ENCODE results near the gene DUOX1. TPM values are rescaled to one million over a fixed set of nuclear protein-coding genes. Genes with fewer than 3 reads are reported as not detected.

The DUOX1 gene
- polyA plus RNA-seq, 10 donors: 0.65 to 5.9 (median 2.4) TPM

GRCh38 chr15:45143946-45144345 lies 14.2 kb downstream of the DUOX1 start:
- no peak for DNase-seq

- no peak for DNase-seq
These were observed 15.0 kb downstream of the DUOX1 start for GRCh38 chr15:45144775-45145174.

- no peak for DNase-seq
These were observed 16.6 kb downstream of the DUOX1 start for GRCh38 chr15:45146405-45146804.

GRCh38 chr15:45147606-45148005 lies 17.8 kb downstream of the DUOX1 start:
- no peak for DNase-seq

DNA sequence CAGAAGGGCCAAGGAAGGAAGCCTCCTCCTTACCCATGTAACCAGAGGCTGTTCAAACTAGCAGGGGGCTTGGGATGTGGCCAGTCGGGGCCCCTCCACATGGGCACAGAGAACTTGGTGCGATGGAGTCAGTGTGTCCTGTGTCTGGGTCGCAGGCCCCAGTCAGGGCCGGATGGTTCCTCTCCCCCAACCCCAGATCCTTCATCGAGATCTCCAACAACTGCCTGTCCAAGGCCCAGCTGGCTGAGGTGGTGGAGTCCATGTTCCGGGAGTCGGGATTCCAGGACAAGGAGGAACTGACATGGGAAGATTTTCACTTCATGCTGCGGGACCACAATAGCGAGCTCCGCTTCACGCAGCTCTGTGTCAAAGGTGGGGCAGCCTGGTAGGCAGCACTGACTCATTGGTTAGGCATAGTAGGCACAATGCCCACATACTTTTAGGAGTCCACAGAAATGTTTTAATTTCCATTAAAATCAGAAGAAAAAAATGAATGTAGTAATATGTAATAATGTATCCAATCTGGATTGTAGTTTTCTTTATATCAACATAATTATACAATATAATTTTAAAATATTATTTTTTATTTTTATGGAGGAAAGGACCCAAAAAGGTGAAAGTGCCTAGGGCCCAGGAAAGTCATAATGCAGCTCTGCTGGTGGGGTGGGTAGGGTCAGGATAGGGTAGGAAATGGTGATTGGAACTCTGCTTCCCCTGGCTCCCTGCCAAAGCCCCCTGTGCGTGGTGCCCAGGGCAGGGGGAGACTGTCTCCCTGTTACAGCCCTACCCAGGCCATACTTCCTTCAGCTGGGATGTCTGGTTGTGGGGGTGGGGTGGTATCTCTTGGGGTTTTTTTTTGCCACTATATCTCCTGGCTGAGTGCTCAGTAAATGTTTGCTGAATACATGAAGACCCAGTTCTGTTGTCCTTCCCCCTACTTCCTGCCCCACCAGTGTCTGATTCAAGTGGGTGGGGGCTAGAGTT lies 18.6 kb downstream of the DUOX1 start:
- DNase-seq: no peak

GRCh38 chr15:45149060-45149459 lies 19.3 kb downstream of the DUOX1 start:
- DNase-seq: no peak

DNA sequence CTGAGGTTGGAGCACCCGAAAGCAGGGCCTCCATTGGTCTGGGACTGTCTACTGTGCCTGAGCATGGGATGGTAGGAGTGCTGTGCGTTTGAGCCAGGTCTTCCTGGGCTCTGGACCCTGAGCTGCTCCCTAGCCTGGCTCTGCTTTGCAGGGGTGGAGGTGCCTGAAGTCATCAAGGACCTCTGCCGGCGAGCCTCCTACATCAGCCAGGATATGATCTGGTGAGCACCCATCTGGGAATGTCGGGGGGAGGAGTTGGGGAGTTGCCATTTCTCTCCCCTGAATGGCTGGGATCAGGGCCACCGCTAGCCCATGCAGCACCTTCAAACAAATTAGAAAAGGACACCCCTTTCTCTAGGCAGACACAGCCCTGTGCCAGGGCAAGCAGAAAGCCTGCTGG lies 20.7 kb downstream of the DUOX1 start:
- DNase-seq: no peak

- no peak for DNase-seq
These were observed 21.2 kb downstream of the DUOX1 start for GRCh38 chr15:45150997-45151396.

DNA sequence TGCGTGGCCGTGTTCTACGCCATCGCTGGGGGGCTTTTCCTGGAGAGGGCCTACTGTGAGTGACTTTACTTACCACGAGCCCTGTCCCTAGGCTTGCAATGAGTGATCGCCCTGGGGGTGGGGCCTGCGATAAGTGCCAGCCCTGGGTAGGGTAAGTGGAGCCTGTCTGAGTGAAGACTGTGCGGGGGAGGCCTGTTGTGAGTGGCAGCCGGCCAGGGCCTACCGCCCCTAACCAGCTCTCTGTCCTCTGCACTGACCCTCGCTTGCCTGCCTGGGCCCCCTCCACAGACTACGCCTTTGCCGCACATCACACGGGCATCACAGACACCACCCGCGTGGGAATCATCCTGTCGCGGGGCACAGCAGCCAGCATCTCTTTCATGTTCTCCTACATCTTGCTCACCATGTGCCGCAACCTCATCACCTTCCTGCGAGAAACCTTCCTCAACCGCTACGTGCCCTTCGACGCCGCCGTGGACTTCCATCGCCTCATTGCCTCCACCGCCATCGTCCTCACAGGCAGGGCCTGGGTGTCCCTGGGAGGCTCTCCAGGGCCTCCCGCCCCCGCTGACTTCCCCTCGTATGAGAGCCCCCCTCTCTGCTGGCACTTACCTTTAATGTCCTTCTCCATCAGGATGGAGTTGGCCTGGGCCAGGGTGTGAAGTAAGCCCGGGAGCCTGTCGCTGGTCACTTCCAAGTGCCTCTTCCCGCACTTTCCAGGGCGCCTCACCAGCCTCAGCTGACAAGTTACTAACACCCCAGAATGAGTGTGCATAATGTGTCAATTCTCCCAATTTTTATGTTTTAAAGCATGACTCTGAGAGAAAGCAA lies 22.4 kb downstream of the DUOX1 start:
- no peak for DNase-seq

DNA sequence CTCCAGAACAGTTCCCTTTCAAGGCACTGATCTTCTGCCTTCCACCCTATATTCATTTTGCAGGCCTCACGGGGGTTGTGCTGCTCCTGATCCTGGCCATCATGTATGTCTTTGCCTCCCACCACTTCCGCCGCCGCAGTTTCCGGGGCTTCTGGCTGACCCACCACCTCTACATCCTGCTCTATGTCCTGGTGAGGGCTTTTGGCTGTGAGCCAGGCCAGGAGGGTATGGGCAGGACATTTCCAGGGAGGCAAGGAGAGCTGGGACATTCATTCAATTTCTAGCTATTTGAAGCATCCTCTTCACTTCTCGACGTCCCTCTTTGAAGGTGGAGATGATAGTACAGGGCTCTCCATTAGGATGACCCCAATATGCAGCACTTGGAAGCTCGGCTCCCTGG lies 25.9 kb downstream of the DUOX1 start:
- no peak for DNase-seq

GRCh38 chr15:45156744-45157455 lies 27.1 kb downstream of the DUOX1 start:
- DNase-seq: peak in 1 of 3 donors; percentile 42

DNA sequence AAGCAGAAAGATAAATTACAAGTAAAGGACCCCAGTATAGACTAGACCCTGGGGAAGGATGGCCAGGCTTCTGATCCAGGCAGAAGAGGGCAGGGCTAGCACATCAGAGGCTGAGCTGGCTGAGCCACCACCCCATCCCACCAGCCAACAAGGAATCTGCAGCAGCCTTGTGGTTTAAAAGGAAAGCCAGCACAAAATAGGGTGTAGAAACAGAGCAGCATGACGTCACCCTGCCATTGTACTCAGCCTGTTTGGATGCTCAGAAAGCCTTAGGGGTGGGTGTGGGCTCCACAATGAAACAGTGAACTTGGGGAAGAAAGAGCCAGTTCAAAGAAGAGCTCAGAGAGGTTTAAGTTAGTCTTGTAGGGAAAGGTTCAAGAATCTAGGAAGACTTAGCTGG lies 28.2 kb downstream of the DUOX1 start:
- peak in 2 of 3 donors; percentile 24 to 40 for DNase-seq

DNA sequence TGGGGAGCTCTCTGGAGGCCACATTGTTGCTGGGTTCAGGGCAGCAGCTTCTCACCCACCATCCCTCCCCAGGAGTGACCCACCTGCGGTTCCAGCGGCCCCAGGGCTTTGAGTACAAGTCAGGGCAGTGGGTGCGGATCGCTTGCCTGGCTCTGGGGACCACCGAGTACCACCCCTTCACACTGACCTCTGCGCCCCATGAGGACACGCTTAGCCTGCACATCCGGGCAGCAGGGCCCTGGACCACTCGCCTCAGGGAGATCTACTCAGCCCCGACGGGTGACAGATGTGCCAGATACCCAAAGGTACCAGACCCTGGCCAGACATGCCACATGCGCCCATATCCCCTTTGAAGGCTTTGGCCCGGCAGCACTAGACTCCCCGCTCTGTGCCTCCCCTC lies 31.9 kb downstream of the DUOX1 start:
- no peak for DNase-seq

- peak; percentile 67 to 86 (median 73) for DNase-seq
These were observed 33.1 kb downstream of the DUOX1 start for GRCh38 chr15:45162771-45163507.

DNA sequence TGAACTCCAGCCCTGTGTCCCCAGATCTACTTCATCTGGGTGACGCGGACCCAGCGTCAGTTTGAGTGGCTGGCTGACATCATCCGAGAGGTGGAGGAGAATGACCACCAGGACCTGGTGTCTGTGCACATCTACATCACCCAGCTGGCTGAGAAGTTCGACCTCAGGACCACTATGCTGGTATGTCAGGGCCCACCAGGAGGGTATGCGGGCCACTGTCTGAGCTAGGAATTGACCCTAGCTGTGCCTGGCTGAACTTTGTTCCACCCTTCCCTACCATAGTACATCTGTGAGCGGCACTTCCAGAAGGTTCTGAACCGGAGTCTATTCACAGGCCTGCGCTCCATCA lies 33.7 kb downstream of the DUOX1 start:
- DNase-seq: no peak

DNA sequence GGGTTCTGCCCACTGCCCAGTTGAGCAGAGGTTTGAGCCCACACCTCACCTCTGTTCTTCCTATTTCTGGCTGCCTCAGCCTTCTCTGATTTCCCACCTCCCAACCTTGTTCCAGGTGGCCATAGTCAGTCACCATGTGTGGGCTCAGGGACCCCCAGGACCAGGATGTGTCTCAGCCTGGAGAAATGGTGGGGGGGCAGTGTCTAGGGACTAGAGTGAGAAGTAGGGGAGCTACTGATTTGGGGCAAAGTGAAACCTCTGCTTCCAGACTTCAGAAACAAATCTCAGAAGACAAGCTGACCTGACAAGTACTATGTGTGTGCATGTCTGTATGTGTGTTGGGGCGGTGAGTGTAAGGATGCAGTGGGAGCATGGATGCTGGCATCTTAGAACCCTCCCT lies 35.1 kb downstream of the DUOX1 start:
- DNase-seq: no peak

- DNase-seq: no peak
These were observed 35.7 kb downstream of the DUOX1 start for GRCh38 chr15:45165536-45165935.

GRCh38 chr15:45166834-45167630 lies 37.2 kb downstream of the DUOX1 start:
- DNase-seq: peak; percentile 79 to 94 (median 91)

- DNase-seq: no peak
These were observed 37.9 kb downstream of the DUOX1 start for GRCh38 chr15:45167631-45168205.

DNA sequence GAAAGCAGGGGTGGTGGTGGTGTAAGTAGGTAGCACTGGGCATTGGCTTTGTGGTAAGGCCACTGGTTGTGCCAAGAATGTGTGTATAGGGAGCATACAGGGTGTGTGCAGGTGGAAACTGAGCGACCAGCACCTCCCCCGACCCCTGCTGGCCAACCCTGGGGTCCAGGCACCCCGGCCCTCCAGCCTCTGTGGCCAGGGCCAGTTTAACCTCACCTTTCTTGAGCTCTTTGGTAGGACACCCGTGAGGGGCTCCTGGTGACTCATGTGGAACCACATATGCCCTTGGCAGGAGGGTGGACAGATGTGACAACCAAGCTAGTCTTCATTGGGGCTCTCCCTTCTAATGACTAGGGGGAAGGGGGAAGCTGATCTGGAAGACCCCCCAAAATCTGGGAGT lies 38.5 kb downstream of the DUOX1 start:
- DNase-seq: no peak

Measured in muscle of back (tissue), 11 donors.